Mesothelial cell of epicardium (in vitro differentiated cells): Measurements from ENCODE around the gene TMEM129. TPM values are rescaled to one million over a fixed set of nuclear protein-coding genes. Genes with fewer than 3 reads are reported as not detected.

ENCODE experiments used
- DNase-seq, 2 experiments: peaks; one replicate each; pipeline ENCODE4 v3.0.0; 2021; ENCODE audit warnings: low spot score in 2 of 2; ENCODE audit not compliant: unreplicated experiment in 2 of 2
- H3K27ac Mint-ChIP-seq: 2 replicates; pipeline ENCODE4 v1.8.0; 2021; ENCODE audit warnings: mixed read lengths
- H3K27me3 Mint-ChIP-seq: 2 replicates; pipeline ENCODE4 v1.8.0; 2021; ENCODE audit warnings: low read depth, mixed read lengths
- H3K36me3 Mint-ChIP-seq: 2 replicates; pipeline ENCODE4 v1.8.0; 2021; ENCODE audit warnings: mixed read lengths
- H3K4me1 Mint-ChIP-seq: 2 replicates; pipeline ENCODE4 v1.8.0; 2021; ENCODE audit warnings: mixed read lengths
- H3K4me3 Mint-ChIP-seq: 2 replicates; pipeline ENCODE4 v1.8.0; 2021; ENCODE audit warnings: mild to moderate bottlenecking, moderate library complexity, mixed read lengths
- H3K9me3 Mint-ChIP-seq: 2 replicates; pipeline ENCODE4 v1.8.0; 2021; ENCODE audit warnings: mixed read lengths
- total RNA-seq: library from RNA; stranded (reverse); gene quantifications from 3 replicates; pipeline ENCODE4 v1.2.1, GENCODE V29; 2021
- TF ChIP-seq, protein P1 (sequence below): fragments of 200-600 bp; sonication (generic); IDR thresholded peaks from one replicate; pipeline ENCODE4 v1.5.0; 2021; ENCODE audit warnings: antibody characterized with exemption; ENCODE audit not compliant: unreplicated experiment

Gene TMEM129
- total RNA-seq, 1 donor from 2014 or later = 37.8 TPM

DNA sequence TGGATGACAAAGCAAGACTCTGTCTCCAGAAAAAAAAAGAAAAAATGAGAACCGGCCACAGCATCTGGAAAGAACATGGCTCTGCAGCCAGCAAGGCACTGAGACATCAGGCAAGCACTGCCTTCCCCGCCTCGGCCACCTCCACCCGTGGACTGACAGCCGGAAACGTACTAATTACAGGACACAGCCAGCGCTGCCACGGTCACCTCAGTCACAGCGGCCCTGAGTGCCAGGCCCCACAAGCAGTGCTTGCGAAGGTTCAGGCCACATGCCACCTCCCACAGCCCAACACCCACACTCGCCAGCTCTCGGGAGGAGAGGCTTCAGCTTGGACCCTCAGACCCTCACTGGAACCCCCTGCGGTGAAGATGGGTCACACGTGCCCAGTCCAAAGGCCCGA lies 53.9 kb downstream of the TMEM129 start:
- Mint-ChIP-seq H3K36me3 (peaks cover 3% of the 10 kb centered on the region), H3K27ac (no peak overlapping the region), H3K9me3 (no peaks in the 10 kb centered on the region), H3K4me1 (peaks cover 3% of the 10 kb centered on the region), H3K4me3 (no peak overlapping the region), H3K27me3 (no peaks in the 10 kb centered on the region)
- TF ChIP-seq, protein P1, sequence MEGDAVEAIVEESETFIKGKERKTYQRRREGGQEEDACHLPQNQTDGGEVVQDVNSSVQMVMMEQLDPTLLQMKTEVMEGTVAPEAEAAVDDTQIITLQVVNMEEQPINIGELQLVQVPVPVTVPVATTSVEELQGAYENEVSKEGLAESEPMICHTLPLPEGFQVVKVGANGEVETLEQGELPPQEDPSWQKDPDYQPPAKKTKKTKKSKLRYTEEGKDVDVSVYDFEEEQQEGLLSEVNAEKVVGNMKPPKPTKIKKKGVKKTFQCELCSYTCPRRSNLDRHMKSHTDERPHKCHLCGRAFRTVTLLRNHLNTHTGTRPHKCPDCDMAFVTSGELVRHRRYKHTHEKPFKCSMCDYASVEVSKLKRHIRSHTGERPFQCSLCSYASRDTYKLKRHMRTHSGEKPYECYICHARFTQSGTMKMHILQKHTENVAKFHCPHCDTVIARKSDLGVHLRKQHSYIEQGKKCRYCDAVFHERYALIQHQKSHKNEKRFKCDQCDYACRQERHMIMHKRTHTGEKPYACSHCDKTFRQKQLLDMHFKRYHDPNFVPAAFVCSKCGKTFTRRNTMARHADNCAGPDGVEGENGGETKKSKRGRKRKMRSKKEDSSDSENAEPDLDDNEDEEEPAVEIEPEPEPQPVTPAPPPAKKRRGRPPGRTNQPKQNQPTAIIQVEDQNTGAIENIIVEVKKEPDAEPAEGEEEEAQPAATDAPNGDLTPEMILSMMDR = no peak
- no peak for DNase-seq

DNA sequence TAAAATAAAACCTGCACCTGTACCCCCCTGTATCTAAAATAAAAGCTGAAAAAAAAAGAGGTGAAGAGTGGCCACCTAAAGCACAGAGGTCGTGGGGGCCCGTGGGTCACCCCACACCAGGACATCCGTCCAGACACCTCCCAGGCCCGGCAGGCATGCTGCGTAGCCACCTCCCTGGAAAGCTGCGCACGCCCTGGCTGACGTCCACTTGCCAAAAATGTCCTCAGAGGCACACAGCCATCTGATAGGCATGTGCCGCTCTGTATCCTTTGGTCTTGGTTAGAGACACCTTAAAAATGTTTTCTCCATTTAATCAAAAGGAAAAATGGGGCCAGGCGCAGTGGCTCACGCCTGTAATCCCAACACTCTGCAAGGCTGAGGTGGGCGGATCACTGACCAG lies 54.7 kb downstream of the TMEM129 start:
- Mint-ChIP-seq H3K4me1 (peaks cover 3% of the 10 kb centered on the region), H3K27ac (no peak overlapping the region), H3K36me3 (peaks cover 3% of the 10 kb centered on the region), H3K27me3 (no peaks in the 10 kb centered on the region), H3K9me3 (no peaks in the 10 kb centered on the region), H3K4me3 (no peak overlapping the region)
- DNase-seq = no peak
- TF ChIP-seq, protein P1 = no peak

Other genes with a start within 250 kb of the TMEM129 start
- 7.2 to 10.5 TPM (median 7.6 TPM) in 3 replicates for gene FAM53A, start 37.0 kb downstream of the TMEM129 start, total RNA-seq
- gene SLBP, start 9.0 kb downstream of the TMEM129 start, total RNA-seq = 45.8 to 50.6 TPM (median 49.8 TPM) in 3 replicates
- gene TACC3, start 198 bp upstream of the TMEM129 start, total RNA-seq = 38.9 to 45.3 TPM (median 44.4 TPM) in 3 replicates
- 30.9 to 37.6 TPM (median 32.9 TPM) in 3 replicates for gene FGFR3, start 72.0 kb upstream of the TMEM129 start, total RNA-seq
- 48.6 to 50.9 TPM (median 48.7 TPM) in 3 replicates for gene LETM1, start 134.8 kb upstream of the TMEM129 start, total RNA-seq
- gene NSD2, start 150.1 kb upstream of the TMEM129 start, total RNA-seq = 109 to 119 TPM (median 115 TPM) in 3 replicates